Stimulated activated CD4-positive, alpha-beta T cell treated with anti-CD3 and anti-CD28 coated beads, Interleukin-12 subunit alpha, Interleukin-12 subunit beta, amount 100 ng/mL, for 48 hours (primary cell): ENCODE data around the gene SAXO2.
"Not testable (repeated sequence)": the region's sequence is repeated elsewhere in the genome, so short reads cannot be mapped to it uniquely, and the experiment has no call there.

Source experiments
- DNase-seq, 3 donors: peaks; one replicate each; pipeline ENCODE4 v3.0.0-alpha.2; 2020; ENCODE audit warnings: low read depth in 2 of 3, low spot score in 1 of 3

SAXO2 gene

DNA sequence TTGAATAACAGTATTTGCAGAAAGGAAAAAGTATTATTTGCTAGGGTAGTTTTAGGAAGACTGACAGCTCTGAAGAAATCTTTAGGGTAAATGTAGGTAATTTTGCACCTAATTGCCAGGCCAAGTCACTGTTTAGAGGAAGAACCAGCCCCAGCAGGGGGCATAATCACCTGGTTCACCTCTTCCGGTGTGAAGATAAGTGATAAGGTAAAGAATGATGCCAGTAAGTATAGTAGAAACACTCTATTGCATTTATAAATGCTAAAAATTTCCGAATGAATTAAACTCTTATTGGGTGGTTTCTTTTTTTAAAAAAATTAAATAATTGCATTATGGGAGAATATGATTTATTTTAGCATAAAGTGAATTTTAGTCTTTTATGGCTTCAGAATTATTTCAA lies 21.8 kb downstream of the SAXO2 start:
- not testable (repeated sequence) for DNase-seq

DNA sequence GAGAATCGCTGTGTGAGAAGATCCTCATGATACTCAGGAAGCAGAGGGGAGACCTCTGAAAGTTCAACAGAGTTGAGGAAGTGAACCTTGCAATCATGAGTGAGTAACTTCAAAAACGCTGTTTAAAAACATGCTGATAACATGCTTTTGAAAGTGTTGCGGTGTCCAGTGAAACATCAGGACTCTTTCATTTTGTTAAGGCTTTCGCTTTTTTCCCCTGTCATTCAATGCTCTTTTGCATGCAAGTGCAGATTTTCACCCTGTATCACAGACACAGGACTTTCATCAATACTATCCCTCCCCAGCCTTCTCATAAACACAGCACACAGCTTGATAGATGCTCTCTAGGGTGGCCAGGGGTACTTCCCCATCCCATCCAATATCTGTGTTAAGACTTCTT lies 23.9 kb downstream of the SAXO2 start:
- not testable (repeated sequence) for DNase-seq

DNA sequence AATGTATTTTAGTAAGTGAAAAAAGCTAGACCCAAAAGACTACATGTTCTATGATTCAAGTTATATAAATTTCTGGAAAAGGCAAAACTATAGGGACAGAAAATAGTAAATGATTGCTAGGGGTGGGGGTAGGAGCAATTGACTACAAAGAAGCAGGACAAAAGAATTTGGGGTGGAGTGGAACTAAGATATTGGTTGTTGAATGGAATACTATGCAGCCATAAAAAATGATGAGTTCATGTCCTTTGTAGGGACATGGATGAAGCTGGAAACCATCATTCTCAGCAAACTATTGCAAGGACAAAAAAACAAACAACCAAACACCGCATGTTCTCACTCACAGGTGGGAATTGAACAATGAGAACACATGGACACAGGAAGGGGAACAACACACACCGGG lies 25.6 kb downstream of the SAXO2 start:
- not testable (repeated sequence) for DNase-seq

GRCh38 chr15:82292271-82292670 lies 29.7 kb downstream of the SAXO2 start:
- DNase-seq = no peak

DNA sequence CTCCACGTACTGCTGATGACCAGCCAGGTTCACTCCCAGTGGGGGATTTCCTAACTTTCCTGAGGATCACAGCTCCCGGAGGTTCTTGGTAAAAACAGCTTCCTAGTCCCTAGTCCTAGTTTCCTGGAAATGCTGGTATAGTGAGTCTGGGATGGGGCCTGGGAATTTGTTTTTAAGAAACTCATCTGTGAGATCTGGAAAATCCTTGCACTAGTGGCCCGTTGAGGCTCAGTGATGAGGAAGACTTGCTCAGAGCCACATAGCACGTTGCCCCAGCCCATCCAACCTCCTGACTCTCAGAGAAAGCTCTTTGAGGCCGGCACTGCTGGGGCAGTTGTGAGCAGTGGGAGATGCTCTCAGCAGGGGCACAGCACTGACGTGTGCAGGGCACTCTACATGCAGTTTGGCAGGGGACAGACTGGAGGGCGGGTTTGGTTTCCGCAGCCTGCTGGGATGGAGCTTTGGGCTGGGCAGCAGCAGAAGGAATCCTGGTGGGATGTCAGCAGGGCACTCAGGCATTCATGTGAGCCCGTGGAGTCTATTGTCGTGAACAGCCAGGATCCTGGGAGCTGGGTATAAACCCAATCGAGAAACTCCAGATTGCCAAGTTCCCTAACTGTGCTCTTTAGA lies 31.6 kb downstream of the SAXO2 start:
- no peak for DNase-seq

DNA sequence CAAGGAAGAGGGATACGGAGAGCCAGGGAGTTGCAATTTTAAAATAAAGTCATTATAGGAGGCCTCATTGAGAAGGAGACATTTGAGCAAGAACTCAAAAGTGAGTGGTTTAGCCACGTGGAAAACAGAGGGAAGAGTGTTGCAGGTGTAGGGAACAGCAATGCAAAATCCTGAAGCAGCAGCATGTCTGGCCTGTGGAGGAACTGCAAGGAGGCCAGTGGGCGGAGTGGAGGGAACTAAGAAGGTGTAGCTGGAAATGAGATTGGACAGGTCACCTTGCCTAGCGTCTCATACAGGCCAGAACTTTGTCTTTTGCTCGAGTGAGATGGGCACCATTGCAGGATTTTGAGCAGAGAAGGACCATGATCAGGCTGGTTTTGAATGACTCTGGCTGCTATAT lies 34.9 kb downstream of the SAXO2 start:
- no peak for DNase-seq

GRCh38 chr15:82298032-82298431 lies 35.4 kb downstream of the SAXO2 start:
- no peak for DNase-seq

DNA sequence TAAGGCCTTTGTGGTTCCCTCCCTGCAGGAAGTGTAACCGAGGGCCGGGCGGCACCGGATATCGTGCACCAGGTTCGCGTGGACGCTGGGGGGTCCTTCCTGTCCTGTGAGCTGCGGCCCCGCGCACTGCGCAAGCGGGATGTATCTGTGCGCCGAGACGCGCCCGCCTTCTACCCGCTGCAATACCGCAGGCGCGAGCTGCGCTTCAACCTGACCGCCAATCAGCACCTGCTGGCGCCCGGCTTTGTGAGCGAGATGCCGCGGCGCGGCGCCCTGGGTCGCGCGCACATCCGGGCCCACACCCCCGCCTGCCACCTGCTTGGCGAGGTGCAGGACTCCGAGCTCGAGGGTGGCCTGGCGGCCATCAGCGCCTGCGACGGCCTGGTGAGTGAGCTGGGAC lies 35.9 kb downstream of the SAXO2 start:
- peak; percentile 25 to 26 (median 26) for DNase-seq

DNA sequence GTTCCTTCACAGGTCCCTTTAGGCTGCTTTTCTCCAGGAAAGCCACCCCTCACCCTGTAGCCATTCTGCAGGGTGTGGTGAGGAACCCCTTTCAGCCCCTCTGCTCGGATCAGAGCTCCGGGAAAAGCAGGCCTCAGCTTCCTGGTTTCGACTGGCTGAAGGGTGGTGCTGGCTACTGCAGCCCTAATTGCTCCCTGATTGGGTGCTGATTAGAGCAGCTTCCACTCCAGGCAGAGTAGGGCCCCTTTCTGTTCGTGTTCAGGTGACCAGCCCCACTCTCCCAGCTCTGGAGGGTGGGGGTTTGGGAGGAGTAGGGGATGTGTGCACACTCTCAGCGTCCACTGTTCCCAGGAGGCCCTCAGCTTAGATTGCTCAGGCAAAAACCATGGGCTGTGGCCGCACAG lies 36.9 kb downstream of the SAXO2 start:
- DNase-seq = not testable (repeated sequence)

GRCh38 chr15:82300326-82300725 lies 37.7 kb downstream of the SAXO2 start:
- DNase-seq = not testable (repeated sequence)

GRCh38 chr15:82300883-82301282 lies 38.3 kb downstream of the SAXO2 start:
- no peak for DNase-seq

- no peak for DNase-seq
Measured at GRCh38 chr15:82301296-82302016, 38.8 kb downstream of the SAXO2 start.

DNA sequence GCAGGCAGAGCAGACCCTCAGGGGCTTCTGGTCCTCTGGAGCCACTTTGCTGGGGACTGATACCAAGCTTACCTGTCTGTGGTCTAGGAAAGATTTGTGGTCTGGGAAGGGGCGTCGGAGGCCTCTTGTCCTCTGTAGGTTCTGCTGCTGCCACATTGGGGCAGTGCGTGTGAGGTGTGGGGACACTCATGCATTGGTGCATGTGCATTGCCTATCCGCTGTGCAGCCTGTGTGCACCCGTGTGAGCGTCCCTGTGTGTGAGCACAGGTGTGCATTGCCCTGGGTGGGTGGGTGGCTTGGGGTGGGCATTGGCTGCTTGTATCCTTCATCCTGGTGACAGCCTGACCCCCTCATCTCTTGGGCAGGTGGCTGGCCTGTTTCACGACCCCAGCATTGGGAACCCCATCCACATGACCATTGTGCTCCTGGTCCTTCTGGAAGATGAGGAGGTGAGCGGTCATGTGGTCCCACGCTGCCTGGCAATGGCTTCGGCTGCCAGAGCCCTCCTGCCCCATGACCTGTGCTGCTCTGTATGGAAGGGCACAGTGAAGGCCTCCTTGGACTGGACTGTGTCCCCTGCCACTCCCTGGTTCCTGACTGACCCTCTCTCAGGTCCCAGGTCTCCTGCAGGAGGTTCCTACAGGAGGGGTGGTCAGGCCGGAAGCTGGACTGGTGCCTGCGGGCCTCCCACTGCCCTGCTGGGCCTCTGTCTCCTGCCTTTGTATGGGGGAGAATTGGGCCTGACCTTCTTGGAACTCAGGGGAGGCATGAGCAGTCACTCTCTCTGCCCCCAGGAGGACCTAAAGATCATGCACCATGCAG lies 41.5 kb downstream of the SAXO2 start:
- DNase-seq = no peak

GRCh38 chr15:82304778-82305090 lies 42.1 kb downstream of the SAXO2 start:
- DNase-seq = no peak

DNA sequence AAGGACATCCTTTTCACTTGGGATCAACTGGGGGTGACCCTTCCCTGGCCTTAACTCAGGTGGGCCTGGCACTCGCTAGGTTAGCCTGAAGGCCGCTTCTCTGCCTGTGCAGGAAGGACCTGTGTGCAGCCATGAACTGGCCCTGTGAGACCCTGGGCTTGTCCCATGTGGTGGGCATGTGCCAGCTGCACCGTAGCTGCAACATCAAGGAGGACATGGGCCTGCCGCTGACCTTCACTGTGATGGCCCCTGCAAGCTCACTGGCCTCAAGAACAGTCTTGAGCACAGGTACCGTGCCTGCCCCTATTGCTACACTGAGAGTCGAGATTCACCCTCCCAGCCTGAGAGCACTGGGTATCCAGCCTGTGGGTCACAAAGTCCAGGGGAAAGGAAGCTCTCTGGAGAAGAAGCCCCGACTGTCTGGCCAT lies 43.0 kb downstream of the SAXO2 start:
- DNase-seq = no peak

GRCh38 chr15:82306791-82307713 lies 44.4 kb downstream of the SAXO2 start:
- no peak for DNase-seq

- no peak for DNase-seq
Measured at GRCh38 chr15:82307714-82308081, 45.1 kb downstream of the SAXO2 start.

- DNase-seq = no peak
Measured at GRCh38 chr15:82309802-82310201, 47.2 kb downstream of the SAXO2 start.

GRCh38 chr15:82311321-82311720 lies 48.7 kb downstream of the SAXO2 start:
- not testable (repeated sequence) for DNase-seq

DNA sequence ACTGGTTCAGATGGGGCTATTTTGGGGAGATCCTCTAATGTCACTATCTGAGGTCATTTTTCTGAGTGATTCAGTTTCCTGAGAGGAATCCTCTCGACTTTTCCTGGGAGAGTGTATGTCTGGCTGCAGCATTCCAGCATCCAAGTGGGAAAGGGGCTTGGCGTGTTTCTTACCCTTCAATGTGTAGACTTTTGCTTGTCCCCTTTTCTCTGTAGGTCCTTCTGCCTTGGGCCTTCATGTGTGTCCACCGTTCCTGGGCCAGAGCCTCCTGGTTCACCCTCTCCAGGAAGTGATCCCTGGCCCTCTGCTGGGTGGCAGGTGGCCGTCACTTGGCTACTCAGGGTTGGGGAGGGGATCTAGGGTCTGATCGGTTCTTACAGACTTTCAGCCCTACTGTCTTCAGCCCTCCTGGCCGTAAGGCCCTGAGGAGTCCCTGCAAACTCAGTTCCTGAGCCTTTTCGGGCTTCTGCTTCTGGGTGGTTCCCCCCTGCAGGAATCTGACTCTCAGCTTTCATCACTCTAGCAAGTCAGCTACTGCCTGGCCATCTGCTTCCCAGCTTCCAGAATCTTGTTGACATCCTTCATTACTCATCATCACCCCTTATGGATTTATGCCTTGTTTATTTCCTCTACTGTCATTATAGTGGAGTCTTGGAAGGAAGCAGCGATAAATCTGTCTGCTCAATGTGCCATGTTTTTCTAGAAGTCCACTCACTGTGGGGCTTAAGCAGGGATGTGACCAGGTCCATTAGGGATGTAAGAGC lies 50.1 kb downstream of the SAXO2 start:
- no peak for DNase-seq
